ENCODE data around the gene CDV3.
"Not testable (repeated sequence)": the region's sequence is repeated elsewhere in the genome, so short reads cannot be mapped to it uniquely, and the experiment has no call there.

CDV3 gene, protein sequence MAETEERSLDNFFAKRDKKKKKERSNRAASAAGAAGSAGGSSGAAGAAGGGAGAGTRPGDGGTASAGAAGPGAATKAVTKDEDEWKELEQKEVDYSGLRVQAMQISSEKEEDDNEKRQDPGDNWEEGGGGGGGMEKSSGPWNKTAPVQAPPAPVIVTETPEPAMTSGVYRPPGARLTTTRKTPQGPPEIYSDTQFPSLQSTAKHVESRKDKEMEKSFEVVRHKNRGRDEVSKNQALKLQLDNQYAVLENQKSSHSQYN

DNA sequence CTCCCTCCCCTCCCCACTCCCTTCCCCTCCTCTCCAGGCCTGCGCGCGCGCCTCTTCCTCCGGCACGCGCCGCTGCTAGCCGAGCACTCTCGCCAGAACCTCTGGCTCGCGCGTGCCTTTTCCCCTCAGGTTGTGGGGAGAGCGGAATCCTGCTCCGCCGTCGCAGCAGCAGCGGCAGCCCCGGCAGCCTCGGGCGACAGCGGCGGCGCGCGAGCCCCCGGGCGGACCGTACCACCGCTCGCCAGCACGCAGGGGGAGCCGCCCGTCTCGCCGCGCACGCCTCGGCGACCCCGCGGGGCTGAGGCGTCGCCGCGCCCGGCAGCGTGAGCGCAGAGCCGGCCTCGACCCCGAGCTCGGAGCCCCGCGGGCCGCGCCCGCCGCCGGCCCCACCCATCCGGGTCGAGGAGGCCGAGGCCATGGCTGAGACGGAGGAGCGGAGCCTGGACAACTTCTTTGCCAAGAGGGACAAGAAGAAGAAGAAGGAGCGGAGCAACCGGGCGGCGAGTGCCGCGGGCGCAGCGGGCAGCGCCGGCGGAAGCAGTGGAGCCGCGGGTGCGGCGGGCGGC is at the start of gene CDV3:
CDV3 (plus strand) TSS at position 58 of the 566 bp plus-strand sequence; CDS start at position 417, 359 bp downstream.
- no peak for DNase-seq

DNA sequence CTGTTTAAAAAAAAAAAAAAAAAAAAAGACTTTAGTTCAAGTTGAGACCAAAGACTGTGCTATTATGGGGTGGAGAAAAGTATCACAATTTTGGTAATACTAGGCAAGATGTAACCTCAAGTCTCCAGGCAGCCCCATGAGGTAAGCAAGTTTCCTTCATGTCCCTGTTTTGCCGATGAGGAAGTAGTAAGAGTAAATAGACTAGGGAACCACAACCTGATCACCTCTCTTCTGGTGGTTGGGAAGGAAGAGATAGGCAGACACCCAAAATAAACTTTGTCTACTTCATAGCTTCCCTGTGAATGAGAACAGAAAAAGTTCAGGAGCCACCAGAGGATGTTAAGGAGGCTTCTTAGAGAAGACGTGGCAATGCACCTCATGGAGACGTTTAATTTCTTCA is 49.7 kb upstream of the CDV3 start:
- DNase-seq = not testable (repeated sequence)

DNA sequence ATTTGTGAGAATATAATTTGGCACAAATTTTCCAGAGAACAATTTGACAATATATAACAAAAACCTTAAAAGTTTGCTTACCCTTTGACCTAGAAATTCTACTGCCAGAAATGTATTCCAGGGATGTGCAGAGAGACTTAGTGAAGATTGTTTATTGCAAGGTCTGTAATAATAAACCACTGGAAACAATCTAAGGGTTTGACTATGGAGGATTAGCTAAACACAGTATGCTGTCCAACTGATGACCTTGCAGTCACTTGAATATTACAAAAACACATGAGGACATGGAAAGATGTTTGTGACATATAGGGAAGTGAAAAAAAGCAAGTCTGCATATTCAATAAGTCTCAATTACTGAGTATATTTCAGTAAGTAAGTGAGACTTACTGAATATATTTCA is 48.1 kb upstream of the CDV3 start:
- no peak for DNase-seq

DNA sequence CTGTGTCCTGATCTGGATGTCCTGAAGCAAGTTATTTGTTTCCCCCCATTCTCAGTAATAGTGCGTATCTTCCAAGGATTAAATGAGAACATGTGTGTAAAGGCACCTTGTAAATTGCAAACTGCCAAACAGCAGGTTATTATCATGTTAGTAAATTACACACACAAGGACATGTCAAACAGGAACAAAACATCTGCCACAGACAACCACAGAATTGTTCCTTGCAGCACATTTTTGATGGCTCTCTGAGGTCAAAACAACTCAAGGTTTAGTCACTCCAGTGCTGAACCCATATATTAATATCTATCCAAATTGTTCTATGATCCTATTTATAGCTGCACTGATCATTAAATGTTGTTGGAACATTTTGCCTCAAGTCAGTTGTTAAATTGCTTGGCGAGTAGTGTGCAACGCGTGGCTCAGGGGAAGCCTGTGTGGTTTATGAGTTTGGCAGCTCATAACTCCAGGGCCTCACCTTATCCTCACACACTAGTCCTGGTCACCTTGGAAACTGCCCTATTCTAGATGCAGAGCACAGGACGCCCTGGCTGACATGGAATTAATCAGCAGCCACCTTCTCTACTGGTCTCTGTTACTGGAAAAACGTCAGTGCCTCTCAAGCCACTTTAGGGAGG is 46.3 kb upstream of the CDV3 start:
- DNase-seq = no peak

DNA sequence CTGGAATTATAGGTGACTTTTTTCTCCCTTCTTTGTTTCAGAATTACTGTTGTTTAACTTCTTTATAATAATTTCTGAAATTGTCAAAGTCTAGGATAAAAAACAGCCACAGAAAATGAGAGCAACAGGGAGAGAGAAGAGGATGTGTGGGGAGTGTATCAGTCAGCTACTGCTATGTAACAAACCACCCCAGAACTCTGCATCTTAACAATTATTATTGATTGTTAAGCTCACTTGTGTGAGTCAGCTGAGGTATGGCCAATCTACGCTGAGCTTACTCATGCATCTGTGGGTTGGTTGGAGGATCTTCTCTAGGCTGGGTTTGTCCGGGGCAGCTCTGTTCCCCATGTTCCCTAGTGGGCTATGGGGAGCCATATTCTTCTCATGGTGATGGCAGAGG is 43.7 kb upstream of the CDV3 start:
- DNase-seq = no peak

DNA sequence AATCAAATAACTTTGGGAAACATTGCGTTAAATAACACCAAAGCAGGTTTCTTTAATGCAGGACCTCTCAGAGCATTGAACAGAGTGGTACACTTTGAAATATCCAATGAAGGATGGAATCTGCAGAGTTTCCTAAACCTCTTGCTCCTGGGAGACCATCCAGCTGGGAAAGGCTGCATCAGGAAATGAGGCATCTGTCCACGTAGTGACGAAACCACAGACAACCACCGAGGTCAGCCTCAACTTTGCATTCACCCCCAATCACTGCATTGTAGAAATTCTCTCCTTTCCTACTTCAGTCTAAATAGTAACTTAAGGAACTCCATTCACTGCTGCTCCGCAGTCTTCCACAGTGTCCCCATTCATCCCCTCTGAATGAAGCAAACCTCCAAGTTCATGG is 41.5 kb upstream of the CDV3 start:
- DNase-seq = no peak

DNA sequence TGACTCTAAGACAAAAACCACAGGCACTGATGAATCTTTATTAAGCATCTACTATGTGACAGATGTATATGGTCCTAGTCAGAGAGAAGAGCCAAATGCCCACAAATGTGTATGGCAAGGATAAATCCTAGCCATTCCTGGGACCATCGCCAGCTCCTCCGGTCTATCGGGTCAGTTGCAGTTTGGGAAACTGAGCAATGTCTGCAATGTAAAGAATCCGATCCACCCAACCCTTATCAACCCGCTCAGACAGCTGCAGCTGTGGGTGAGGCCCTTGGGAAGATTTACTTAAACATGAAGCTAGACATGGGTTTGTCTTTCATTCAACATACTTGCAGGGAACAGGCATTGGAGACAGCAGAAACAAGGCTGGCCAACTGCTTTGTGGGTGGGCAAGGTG is 40.5 kb upstream of the CDV3 start:
- no peak for DNase-seq

DNA sequence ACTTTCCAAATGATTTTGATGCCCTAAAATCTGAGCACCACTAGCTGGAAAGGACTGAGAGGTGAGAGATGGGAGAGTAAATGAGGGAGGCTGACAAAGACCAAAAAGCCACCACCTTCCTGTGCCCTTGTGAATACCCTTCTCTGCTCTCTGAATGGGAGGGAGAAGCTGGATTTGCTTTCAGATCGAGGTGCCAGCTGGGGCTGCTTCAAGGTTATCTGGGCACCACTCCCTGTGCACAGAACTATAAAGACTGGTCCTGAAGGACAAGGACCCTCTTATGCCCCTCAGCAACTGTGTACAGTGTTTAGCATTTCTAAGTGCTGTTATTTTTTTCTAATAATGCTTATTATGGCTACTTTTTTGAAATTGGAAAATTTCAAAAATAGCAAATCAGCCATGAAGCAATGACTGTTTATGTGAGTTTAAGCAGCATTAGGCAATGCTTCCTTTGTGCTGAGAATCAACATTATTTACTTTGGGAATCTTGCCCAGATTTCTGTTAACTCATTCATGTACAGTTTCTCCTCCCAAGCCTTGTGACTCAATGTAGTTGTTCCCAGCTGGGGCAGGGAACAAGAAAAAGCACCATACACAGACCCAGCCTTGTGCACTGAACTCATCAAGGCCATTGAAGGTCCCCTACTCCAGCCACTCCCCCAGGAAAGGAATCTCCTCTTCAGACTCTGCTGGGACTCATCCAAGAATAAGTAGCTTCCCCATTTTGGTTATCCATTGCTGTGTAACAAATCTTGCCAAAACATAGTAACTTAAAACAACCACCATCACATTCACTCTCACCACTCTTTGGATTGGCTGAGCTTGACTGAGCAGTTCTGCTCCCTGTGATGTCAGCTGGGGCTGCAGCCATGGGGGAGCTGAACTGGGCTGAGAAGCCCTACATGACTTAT is 37.3 kb upstream of the CDV3 start:
- DNase-seq = no peak

DNA sequence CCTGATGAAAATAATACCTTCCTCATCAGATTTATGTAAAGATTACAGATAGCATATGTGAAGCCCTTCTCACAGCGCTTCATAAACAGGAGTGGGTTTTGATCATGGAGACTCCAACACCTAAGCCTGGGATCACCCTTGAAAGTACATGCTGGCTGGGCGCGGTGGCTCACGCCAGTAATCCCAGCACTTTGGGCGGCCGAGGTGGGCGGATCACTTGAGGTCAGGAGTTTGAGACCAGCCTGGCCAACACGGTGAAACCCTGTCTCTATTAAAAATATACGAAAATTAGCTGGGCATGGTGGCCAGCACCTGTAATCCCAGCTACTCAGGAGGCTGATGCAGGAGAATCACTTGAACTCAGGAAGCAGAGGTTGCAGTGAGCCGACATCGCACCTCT is 36.4 kb upstream of the CDV3 start:
- not testable (repeated sequence) for DNase-seq

DNA sequence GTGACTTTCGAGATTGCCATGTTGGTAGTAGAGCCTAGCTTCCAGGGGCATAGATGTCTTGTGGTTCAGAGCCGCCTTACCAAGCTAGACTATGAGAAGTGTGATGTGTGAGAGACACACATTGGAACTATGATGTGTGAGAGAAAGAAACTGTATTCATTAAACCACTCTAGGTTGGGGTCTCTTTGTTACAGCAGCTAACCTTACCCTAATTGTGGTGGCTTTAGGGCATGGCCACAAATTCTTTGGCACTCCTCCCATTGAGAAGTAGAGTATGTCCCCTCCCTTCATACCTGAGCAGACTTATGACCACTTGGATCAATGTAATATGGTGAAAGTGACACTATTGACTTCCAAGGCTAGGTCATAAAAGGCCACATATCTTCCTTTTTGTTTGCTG is 35.3 kb upstream of the CDV3 start:
- no peak for DNase-seq

DNA sequence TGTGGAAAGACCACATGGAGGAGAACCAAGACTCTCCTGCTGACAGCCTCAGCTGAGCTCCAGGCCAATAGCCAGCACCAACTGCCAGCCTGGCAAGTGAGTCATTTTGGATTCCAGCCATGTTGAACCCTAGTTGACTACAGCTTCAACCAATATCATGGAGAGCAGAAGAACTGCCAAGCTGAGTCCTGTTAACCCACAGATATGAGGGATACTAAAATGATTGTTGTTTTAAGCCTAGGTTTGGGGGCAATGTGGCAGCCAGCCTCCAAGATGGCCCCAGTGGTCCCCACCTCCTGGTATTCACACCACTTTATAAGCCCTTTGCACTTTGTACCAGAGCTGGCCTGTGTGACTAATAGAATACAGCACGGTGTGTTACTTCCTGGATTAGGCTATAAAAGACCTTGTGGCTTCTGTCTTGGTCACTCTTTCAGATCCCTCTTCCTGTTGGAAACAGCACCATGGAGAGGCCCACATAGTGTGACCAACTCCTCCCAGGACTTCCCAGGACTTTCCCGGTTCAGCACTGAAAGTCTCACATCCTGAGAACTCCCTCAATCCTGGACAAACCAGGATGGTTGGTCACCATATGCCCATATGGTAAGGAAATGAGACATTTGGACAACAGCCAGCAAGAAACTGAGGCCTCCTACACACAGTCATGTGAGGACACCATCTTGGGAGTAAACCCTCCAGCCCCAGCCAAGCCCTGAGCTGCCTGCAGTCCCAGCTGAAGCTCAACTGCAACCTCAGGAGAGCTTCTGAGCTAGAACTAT is 32.4 kb upstream of the CDV3 start:
- no peak for DNase-seq

DNA sequence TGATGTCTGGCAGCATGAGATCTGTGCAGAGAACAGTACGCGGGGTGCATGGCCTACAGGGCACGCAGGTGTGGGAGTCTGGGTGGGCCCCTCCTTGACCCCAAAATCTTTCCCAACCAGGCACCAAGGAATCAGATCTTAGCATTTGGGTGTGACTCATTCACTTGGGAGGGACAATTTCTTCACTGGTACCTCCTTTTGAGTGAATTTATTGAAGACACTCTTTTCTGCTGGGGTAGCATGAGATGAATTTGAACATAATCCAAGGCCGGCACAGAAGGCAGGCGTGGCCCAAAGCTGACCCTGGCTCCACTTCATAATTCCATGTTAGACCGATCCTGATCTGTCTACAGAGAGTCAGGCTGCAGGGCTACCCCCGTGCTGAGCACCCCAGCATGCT is 30.6 kb upstream of the CDV3 start:
- DNase-seq = no peak

DNA sequence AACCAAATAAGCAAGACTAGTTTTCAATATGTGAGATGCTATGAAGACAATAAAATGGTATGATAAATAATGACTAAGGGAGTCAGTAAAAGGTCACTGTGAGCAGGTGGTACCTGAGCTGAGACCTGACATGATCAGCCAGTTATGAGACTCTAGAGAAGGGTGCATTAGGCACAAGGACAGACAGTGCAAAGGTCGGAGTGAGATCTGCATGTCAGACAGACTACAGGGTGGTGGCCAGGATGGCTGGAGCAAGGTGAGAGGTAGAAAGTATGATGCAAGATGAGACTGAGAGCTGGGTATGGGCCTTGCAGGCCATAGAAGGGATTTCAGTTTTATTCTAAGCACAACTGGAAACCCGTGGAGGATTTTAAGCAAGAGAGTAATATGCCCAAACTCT is 28.5 kb upstream of the CDV3 start:
- not testable (repeated sequence) for DNase-seq

DNA sequence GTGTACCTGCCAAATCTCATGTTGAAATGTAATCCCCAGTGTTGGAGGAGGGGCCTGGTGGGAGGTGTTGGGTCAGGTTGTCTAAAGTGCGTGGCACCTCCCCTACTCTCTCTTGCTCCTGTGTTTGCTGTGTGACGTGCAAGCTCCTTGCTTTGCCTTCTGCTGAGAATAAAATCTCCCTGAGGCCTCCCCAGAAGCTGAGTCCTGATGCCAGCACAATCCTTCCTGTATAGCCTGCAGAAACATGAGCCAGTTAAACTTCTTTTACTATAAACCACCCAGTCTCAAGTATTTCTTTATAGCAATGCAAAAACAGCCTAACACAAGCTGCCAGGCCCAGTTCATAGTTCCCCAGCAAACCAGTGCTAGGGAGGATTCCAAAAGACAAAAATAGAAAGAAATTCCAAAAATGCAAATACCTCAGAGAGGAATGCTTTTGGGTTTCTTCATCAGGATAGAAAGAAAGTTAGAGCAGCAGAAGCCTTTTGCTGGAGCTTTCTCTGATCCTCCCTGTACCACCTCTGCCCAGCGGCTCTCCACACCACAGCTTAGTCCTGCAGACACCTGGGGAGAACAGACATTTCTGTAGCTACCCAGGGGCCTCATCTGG is 25.9 kb upstream of the CDV3 start:
- DNase-seq = no peak

DNA sequence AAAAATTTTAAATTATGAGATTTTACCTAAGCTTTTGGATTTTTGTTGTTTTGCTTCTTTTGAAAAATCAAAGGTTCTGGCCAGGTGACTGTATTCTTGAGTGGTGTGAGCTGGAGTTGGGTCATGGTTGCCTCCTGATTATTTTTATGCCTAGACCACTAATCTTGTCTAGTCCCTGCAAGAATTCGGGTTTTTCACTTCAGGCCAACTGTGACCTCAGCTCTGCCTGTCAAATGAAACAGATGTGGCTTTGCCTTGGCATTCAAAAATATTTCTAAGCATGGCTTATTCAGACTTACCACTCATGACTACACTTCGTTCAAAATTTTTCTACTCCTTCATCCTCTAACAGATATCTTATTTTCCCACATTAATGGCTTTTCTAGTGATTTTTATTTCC is 25.4 kb upstream of the CDV3 start:
- no peak for DNase-seq

DNA sequence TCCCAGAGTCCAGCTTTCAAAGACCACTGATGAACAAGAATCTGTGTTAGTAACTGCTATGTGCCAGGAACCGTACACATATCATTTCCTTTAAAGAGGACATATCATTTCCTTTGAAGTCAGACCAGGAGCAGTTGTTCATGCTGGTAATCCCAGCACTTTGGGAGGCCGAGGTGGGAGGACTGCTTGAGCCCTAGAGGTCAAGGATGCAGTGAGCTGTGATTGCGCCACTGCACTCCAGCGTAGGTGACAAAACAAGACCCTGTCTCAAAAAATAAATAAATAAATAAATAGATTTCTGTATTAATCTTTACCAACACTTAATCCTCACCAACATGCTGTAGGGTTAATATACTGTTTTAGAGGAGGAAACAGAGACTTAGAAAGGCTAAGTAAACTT is 23.9 kb upstream of the CDV3 start:
- DNase-seq = no peak

DNA sequence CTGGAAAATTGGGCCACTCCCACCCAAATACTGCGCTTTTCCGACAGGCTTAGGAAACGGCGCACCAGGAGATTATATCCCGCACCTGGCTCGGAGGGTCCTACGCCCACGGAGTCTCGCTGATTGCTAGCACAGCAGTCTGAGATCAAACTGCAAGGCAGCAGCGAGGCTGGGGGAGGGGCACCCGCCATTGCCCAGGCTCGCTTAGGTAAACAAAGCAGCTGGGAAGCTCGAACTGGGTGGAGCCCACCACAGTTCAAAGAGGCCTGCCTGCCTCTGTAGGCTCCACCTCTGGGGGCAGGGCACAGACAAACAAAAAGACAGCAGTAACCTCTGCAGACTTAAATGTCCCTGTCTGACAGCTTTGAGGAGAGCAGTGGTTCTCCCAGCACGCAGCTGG is 21.9 kb upstream of the CDV3 start:
- DNase-seq = not testable (repeated sequence)

DNA sequence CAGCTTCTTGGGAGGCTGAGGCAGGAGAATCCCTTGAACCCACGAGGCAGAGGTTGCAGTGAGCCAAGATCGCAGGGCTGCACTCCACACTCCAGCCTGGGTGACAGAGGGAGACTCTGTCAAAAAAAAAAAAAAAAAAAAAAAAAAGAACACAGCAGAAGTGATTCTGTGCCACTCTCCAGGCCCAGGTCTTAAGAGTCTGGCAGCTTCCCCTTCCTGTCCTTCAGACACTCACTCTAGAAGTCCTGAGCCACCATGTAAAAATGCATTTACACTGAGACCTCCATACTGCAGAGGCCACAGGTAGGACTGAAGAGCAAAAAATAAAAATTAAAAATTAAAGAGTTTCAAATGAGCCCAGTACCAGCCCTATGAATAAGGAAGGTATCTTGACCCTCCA is 11.8 kb upstream of the CDV3 start:
- no peak for DNase-seq

DNA sequence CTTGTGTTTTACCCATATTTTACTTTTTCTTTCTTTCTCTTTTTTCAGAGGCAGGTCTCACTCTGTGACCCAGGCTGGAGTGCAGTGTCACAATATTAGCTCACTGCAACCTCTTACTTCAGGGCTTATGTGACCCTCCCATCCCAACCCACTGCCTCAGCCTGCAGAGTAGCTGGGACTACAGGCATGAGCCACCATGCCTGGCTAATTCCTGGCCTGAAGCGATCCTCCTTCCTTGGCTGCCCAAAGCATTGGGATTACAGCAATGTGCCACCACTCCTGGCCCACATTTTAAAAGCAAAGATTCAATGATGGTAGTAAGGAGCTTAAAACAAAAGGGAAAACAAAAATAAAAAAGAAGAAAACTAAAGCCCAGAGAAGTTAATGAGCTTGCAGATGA is 11.1 kb upstream of the CDV3 start:
- no peak for DNase-seq

DNA sequence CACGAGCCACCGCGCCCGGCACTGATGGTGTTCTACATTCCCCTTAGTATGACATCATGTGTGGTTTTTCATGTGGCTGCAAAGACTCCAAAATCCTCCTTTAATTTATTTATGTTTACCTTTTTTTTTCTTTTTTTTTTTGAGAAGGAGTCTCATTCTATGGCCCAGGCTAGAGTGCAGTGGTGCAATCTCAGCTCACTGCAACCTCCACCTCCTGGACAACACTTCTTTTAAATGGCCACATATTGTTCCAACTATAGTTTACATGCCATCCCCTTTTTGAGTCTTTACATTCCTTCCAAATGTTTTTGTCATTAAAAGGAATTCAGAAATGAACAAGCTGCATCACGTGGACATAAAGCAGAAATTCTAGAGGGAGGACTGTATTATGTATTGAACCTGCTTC is 10.3 kb upstream of the CDV3 start:
- no peak for DNase-seq

DNA sequence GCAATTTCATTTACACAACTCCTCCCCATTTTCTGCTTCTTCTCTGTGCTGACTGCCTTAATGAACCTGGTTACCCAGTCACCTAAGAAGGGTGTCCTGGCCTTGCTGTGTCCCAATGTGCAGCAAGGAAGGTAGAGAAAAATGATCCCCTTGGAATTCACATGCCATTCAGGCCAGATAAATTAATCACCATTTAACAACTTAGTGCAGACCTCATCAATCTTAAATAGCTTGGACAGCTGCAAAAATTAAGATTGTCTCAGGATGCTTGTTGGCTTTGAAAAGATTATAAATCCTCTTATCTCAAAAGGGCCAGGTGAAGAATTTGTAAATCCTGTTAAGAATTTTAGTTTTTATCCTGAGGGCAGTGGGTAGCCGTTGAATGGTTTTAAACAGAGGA is 9.7 kb upstream of the CDV3 start:
- DNase-seq = no peak

DNA sequence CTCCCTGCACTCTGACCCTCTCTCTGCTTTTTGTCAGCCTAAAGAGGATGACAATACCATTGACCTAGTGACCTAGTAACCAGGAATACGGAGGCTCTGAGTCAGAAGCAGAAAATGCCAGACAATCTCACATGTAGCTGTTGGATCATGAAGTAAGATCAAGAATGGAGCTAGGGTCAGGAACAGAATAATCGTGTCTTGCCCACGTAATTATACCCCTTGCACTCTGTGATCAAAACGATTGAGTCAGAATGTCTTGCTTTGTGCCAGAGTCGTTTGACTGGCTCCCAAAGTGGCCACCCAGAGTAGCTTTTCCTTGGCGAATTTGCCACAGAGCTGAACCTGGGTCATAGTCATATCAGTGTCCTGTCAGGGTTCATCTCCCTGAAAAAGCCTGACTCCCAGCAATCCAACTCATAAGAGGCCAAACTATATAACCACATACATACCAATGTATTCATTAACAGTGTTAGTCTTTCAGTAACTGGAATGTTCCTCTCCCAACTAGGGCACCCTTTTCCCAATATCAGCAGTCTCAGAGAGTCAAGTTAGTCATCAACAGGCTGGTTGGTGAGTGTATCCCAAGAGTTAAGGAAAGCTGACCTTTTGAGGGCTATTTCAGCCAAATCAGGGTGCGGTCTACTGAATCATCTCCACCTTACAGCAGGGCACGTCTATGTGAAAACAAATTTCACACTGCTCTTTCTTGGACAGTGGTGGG is 5.0 kb upstream of the CDV3 start:
- no peak for DNase-seq

Measured in activated CD4-positive, alpha-beta T cell treated with anti-CD3 and anti-CD28 coated beads, Interleukin-2, amount 50 U/mL, for 4 hours (primary cell).